COLO668 (cell line): ENCODE data around the gene FYCO1.
A peak's percentile ranks its signal among the peaks of the same experiment; 100 is the strongest.

Experiments
- DNase-seq: peaks from one replicate; lab custom pipeline; 2025; ENCODE audit not compliant: unreplicated experiment; lab: John Stamatoyannopoulos, UW

FYCO1 gene

GRCh38 chr3:45944830-45945620 lies 50.6 kb downstream of the FYCO1 start:
- DNase-seq, result no peak

- DNase-seq, result no peak
Observed at GRCh38 chr3:45943207-45943846, 52.3 kb downstream of the FYCO1 start, which contains the start of gene CXCR6. TSS of gene CXCR6 (plus strand) at chr3:45943464. CDS start at chr3:45946482, 3,018 bp downstream.

GRCh38 chr3:45942051-45942825 lies 53.4 kb downstream of the FYCO1 start:
- DNase-seq, result no peak

- no peak for DNase-seq
Observed at GRCh38 chr3:45940781-45941365, 54.8 kb downstream of the FYCO1 start.

GRCh38 chr3:45940004-45940780 lies 55.4 kb downstream of the FYCO1 start:
- no peak for DNase-seq

GRCh38 chr3:45939341-45939771 lies 56.3 kb downstream of the FYCO1 start:
- DNase-seq, result no peak

- peak; percentile 72 for DNase-seq
Observed at GRCh38 chr3:45938864-45939263, 56.8 kb downstream of the FYCO1 start.

- DNase-seq, result no peak
Observed at GRCh38 chr3:45938043-45938435, 57.6 kb downstream of the FYCO1 start.

- DNase-seq, result no peak
Observed at GRCh38 chr3:45937206-45938042, 58.2 kb downstream of the FYCO1 start.

GRCh38 chr3:45936261-45936660 lies 59.4 kb downstream of the FYCO1 start:
- no peak for DNase-seq

GRCh38 chr3:45933591-45933990 lies 62.0 kb downstream of the FYCO1 start:
- DNase-seq, result no peak

GRCh38 chr3:45932112-45932511 lies 63.5 kb downstream of the FYCO1 start:
- no peak for DNase-seq

GRCh38 chr3:45931496-45931895 lies 64.1 kb downstream of the FYCO1 start:
- no peak for DNase-seq

- peak; percentile 18 for DNase-seq
Observed at GRCh38 chr3:45929042-45929679, 66.5 kb downstream of the FYCO1 start.

- no peak for DNase-seq
Observed at GRCh38 chr3:45927881-45928280, 67.7 kb downstream of the FYCO1 start.

GRCh38 chr3:45923755-45924154 lies 71.9 kb downstream of the FYCO1 start:
- DNase-seq, result no peak

GRCh38 chr3:45922950-45923590 lies 72.6 kb downstream of the FYCO1 start:
- no peak for DNase-seq

GRCh38 chr3:45922039-45922326 lies 73.6 kb downstream of the FYCO1 start:
- no peak for DNase-seq
